ENCODE data around the gene SYCE3.

The SYCE3 gene

DNA sequence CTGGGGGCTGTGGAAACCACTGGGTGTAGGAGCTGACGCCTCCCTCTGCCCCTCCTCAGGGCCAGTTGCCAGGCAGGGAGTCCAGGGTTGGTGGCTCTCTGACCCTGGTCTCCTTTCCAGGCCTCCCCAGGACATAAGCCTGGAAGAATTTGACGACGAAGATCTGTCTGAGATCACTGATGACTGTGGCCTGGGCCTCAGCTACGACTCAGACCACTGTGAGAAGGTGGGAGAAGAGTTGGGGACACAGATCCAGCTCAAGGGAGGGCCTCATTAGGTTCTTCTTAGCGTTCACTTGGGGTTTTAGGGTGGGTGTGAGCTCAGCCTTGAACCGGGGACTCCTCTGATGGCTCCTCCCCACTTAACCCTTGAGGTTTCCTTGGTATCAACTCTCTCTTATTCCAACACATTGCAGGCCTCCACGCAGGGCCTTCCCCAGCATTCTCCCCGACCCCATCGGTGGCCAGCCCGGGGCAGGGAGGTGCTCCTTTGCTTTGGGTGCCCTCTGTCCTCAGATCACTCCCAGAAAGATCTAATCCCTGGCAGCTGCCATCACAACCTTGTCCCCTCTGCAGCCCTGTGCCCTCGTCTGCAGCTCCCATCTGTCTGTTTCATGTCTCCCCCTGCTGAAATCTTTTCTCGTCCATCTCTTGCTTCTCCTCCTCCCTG lies 39.1 kb upstream of the SYCE3 start:
- no peak overlapping the region for H4K8ac ChIP-seq (ENCODE audit: low read length)
- H3K4me1 ChIP-seq (ENCODE audit: control insufficient read depth, insufficient read depth, low read depth, low read length): peaks cover 9% of the 10 kb centered on the region
- no peak for DNase-seq
- no peak overlapping the region for H3K23ac ChIP-seq (ENCODE audit: low read length in 2 of 2)
- no peak overlapping the region for H2BK5ac ChIP-seq (ENCODE audit: low read depth, low read length, poor library complexity, severe bottlenecking)
- no peak overlapping the region for H4K91ac ChIP-seq (ENCODE audit: low read length)
- H3K14ac ChIP-seq (ENCODE audit: low read length in 2 of 2): no peak overlapping the region
- H3K4ac ChIP-seq (ENCODE audit: low read depth in 1 of 2, low read length in 2 of 2): no peak overlapping the region
- H3K4me2 ChIP-seq (ENCODE audit: low read length, poor library complexity, severe bottlenecking): no peak overlapping the region
- H3K9ac ChIP-seq (ENCODE audit: low read length): no peak overlapping the region
- H3K27me3 ChIP-seq (ENCODE audit: control insufficient read depth in 1 of 2, insufficient read depth in 1 of 2, low read length in 2 of 2): peaks cover 58 to 64% of the 10 kb centered on the region in 2 experiments
- no peaks in the 10 kb centered on the region for H3K79me1 ChIP-seq (replicated peaks; ENCODE audit: low read length, poor library complexity, severe bottlenecking)
- no peak overlapping the region for H3K4me3 ChIP-seq (ENCODE audit: insufficient read depth in 1 of 2, low read depth in 1 of 2, low read length in 2 of 2)
- no peak overlapping the region for H2BK120ac ChIP-seq (ENCODE audit: low read depth, low read length)
- no peak overlapping the region for H2AFZ ChIP-seq (ENCODE audit: low read depth, low read length)
- no peak overlapping the region for H3K18ac ChIP-seq (ENCODE audit: low read depth in 1 of 2, low read length in 2 of 2)
- 53% methylated on average over 12 of the region's 12 CpGs for WGBS
- no peak overlapping the region for H2AK5ac ChIP-seq (ENCODE audit: low read length, severe bottlenecking)
- H2BK15ac ChIP-seq (ENCODE audit: low read depth, poor library complexity, severe bottlenecking): no peak overlapping the region
- no peak overlapping the region for H3K27ac ChIP-seq (ENCODE audit: low read length, poor library complexity, severe bottlenecking)
- H2BK12ac ChIP-seq (ENCODE audit: low read length in 2 of 2): no peak overlapping the region
- H3K9me3 ChIP-seq (ENCODE audit: control insufficient read depth, low read length): no peaks in the 10 kb centered on the region
- H3K36me3 ChIP-seq (ENCODE audit: control insufficient read depth in 1 of 2, insufficient read depth in 2 of 2, low read depth in 1 of 2, low read length in 2 of 2): peaks cover 0 to 9% of the 10 kb centered on the region in 2 experiments

DNA sequence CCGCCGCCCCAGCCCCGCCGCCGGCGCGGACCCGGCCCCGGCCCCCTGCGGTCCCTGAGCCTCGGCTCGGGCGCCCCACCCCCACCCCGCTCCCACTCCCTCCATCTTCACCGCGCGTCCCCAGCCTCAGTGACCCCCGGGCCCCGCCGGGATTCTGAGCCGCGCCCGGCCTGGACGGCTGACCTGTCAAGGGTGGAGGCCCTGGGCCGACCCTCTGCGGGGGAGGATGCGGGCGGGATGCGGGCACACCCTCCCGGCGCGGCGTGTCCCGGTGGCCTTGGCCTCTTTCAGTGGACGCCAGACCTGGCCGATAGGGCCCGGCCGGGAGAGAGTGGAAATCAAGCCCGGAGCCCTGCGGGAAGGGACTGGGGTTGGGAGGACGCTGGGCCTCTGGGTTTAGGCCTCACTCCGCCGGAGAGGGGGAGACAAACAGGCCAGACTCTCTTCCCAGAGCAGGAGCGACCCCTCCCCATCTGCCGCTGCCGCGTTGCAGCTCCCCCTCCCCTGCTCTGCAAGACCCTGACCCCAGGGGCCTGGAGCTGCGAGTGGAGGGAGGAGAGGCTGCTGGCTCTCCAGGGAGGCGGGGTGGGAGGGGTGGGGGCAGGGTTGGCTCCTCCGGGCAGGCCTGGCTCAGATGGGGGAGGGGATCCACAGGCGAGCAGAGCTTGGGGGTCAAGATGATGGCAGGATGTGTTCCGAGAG lies 38.4 kb upstream of the SYCE3 start:
- Histone ChIP-seq H2BK15ac (ENCODE audit: low read depth, poor library complexity, severe bottlenecking) (no peak overlapping the region), H3K27me3 (ENCODE audit: control insufficient read depth in 1 of 2, insufficient read depth in 1 of 2, low read length in 2 of 2) (peaks cover 52 to 59% of the 10 kb centered on the region in 2 experiments), H4K8ac (ENCODE audit: low read length) (no peak overlapping the region), H3K23ac (ENCODE audit: low read length in 2 of 2) (peak overlapping the region in 1 of 2 experiments; percentile 59), H3K4me3 (ENCODE audit: insufficient read depth in 1 of 2, low read depth in 1 of 2, low read length in 2 of 2) (peak overlapping the region in 1 of 2 experiments; percentile 49), H2BK120ac (ENCODE audit: low read depth, low read length) (no peak overlapping the region), H3K4ac (ENCODE audit: low read depth in 1 of 2, low read length in 2 of 2) (no peak overlapping the region), H2AFZ (ENCODE audit: low read depth, low read length) (no peak overlapping the region), H3K4me2 (ENCODE audit: low read length, poor library complexity, severe bottlenecking) (peak overlapping the region; percentile 58), H2BK12ac (ENCODE audit: low read length in 2 of 2) (no peak overlapping the region), H3K4me1 (ENCODE audit: control insufficient read depth, insufficient read depth, low read depth, low read length) (peaks cover 9% of the 10 kb centered on the region), H2BK5ac (ENCODE audit: low read depth, low read length, poor library complexity, severe bottlenecking) (no peak overlapping the region), H3K27ac (ENCODE audit: low read length, poor library complexity, severe bottlenecking) (no peak overlapping the region), H3K79me1 (replicated peaks; ENCODE audit: low read length, poor library complexity, severe bottlenecking) (no peaks in the 10 kb centered on the region), H3K9ac (ENCODE audit: low read length) (no peak overlapping the region), H2AK5ac (ENCODE audit: low read length, severe bottlenecking) (no peak overlapping the region), H3K36me3 (ENCODE audit: control insufficient read depth in 1 of 2, insufficient read depth in 2 of 2, low read depth in 1 of 2, low read length in 2 of 2) (peaks cover 0 to 9% of the 10 kb centered on the region in 2 experiments), H4K91ac (ENCODE audit: low read length) (no peak overlapping the region), H3K9me3 (ENCODE audit: control insufficient read depth, low read length) (no peaks in the 10 kb centered on the region), H3K18ac (ENCODE audit: low read depth in 1 of 2, low read length in 2 of 2) (no peak overlapping the region), H3K14ac (ENCODE audit: low read length in 2 of 2) (no peak overlapping the region)
- whole genome bisulfite sequencing: 10% methylated on average over 28 of the region's 52 CpGs
- DNase-seq: no peak

DNA sequence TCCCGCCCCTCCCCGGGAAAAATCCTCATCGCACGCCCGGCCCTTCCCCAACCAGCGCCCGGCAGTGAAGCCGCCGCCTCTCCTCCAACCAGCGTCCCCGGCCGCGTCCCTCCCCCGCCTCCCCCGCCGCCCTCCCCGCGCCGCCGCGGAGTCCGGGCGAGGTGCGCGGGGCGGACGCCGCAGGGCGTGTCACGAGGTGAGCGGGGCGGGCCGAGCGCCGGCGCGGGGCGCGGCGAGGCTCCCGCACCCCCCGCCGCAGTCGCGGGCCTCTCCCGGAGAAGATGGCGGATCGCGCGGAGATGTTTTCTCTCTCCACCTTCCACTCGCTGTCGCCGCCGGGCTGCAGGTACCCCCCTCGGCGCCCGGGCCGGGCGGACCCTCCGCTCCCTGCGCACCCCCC lies 37.8 kb upstream of the SYCE3 start, which contains the start of gene MAPK8IP2:
Gene MAPK8IP2, plus strand, starts transcription at position 256 of the 400 bp plus-strand sequence. Its CDS starts 26 bp downstream, at position 282.
- H2BK5ac ChIP-seq (ENCODE audit: low read depth, low read length, poor library complexity, severe bottlenecking): no peak within 1 kb of the TSS
- peak within 1 kb of the TSS; percentile 85 for H3K4me2 ChIP-seq (ENCODE audit: low read length, poor library complexity, severe bottlenecking)
- H3K4me1 ChIP-seq (ENCODE audit: control insufficient read depth, insufficient read depth, low read depth, low read length): peaks cover 9% of the 10 kb centered on the region
- H3K18ac ChIP-seq (ENCODE audit: low read depth in 1 of 2, low read length in 2 of 2): no peak within 1 kb of the TSS
- peaks cover 0 to 9% of the 10 kb centered on the region in 2 experiments for H3K36me3 ChIP-seq (ENCODE audit: control insufficient read depth in 1 of 2, insufficient read depth in 2 of 2, low read depth in 1 of 2, low read length in 2 of 2)
- H3K27ac ChIP-seq (ENCODE audit: low read length, poor library complexity, severe bottlenecking): no peak within 1 kb of the TSS
- peaks cover 52 to 53% of the 10 kb centered on the region in 2 experiments for H3K27me3 ChIP-seq (ENCODE audit: control insufficient read depth in 1 of 2, insufficient read depth in 1 of 2, low read length in 2 of 2)
- no peak within 1 kb of the TSS for H3K14ac ChIP-seq (ENCODE audit: low read length in 2 of 2)
- H3K9me3 ChIP-seq (ENCODE audit: control insufficient read depth, low read length): no peaks in the 10 kb centered on the region
- no peak within 1 kb of the TSS for H2AK5ac ChIP-seq (ENCODE audit: low read length, severe bottlenecking)
- H3K79me1 ChIP-seq (replicated peaks; ENCODE audit: low read length, poor library complexity, severe bottlenecking): no peaks in the 10 kb centered on the region
- no peak within 1 kb of the TSS for H2BK120ac ChIP-seq (ENCODE audit: low read depth, low read length)
- 0% methylated on average over 12 of the region's 61 CpGs for WGBS
- H3K4me3 ChIP-seq (ENCODE audit: insufficient read depth in 1 of 2, low read depth in 1 of 2, low read length in 2 of 2): peak within 1 kb of the TSS in 1 of 2 experiments; percentile 49
- no peak within 1 kb of the TSS for H2AFZ ChIP-seq (ENCODE audit: low read depth, low read length)
- H3K4ac ChIP-seq (ENCODE audit: low read depth in 1 of 2, low read length in 2 of 2): no peak within 1 kb of the TSS
- H4K91ac ChIP-seq (ENCODE audit: low read length): no peak within 1 kb of the TSS
- no peak within 1 kb of the TSS for H2BK15ac ChIP-seq (ENCODE audit: low read depth, poor library complexity, severe bottlenecking)
- no peak within 1 kb of the TSS for H4K8ac ChIP-seq (ENCODE audit: low read length)
- no peak within 1 kb of the TSS for H2BK12ac ChIP-seq (ENCODE audit: low read length in 2 of 2)
- H3K9ac ChIP-seq (ENCODE audit: low read length): no peak within 1 kb of the TSS
- H3K23ac ChIP-seq (ENCODE audit: low read length in 2 of 2): peak within 1 kb of the TSS in 1 of 2 experiments; percentile 59
- DNase-seq: no peak

DNA sequence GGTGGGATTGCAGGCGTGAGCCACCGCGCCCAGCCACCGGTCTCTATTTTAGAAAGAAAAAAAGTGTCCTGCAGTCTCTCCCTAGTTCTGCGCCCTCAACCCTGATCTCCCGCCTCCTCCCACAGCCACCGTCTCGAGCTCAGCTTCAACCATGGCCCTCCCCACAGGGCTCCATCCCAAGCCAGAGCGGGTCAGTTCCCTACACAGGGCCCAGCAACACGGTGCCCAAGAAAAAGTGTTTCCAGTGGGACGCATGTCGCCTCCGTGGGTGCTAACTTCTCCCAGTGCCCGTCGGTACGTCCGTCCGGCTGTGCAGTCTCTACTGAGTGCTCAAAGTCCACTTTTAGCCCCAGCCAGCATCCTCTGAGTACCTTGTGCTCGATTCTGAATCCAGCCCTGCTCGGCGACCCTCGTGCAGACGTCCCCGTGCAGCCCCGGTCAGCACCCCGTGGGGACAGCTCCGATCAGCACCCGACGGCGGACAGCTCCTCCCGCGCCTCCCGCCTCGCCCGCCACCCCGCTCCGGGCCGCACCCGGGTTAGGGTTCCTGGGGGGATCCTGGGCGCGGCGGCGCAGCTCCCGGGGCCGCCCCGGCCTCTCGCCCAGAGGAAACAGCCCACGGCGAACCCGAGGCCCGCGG lies 37.2 kb upstream of the SYCE3 start:
- Histone ChIP-seq H3K27me3 (ENCODE audit: control insufficient read depth in 1 of 2, insufficient read depth in 1 of 2, low read length in 2 of 2) (peaks cover 47 to 48% of the 10 kb centered on the region in 2 experiments), H3K4me3 (ENCODE audit: insufficient read depth in 1 of 2, low read depth in 1 of 2, low read length in 2 of 2) (no peak overlapping the region), H3K27ac (ENCODE audit: low read length, poor library complexity, severe bottlenecking) (no peak overlapping the region), H4K8ac (ENCODE audit: low read length) (no peak overlapping the region), H3K9ac (ENCODE audit: low read length) (no peak overlapping the region), H3K36me3 (ENCODE audit: control insufficient read depth in 1 of 2, insufficient read depth in 2 of 2, low read depth in 1 of 2, low read length in 2 of 2) (peaks cover 0 to 9% of the 10 kb centered on the region in 2 experiments), H3K23ac (ENCODE audit: low read length in 2 of 2) (no peak overlapping the region), H3K9me3 (ENCODE audit: control insufficient read depth, low read length) (no peaks in the 10 kb centered on the region), H2BK15ac (ENCODE audit: low read depth, poor library complexity, severe bottlenecking) (no peak overlapping the region), H3K4ac (ENCODE audit: low read depth in 1 of 2, low read length in 2 of 2) (no peak overlapping the region), H2BK120ac (ENCODE audit: low read depth, low read length) (no peak overlapping the region), H4K91ac (ENCODE audit: low read length) (no peak overlapping the region), H3K4me2 (ENCODE audit: low read length, poor library complexity, severe bottlenecking) (peak overlapping the region; percentile 85), H3K18ac (ENCODE audit: low read depth in 1 of 2, low read length in 2 of 2) (no peak overlapping the region), H3K79me1 (replicated peaks; ENCODE audit: low read length, poor library complexity, severe bottlenecking) (no peaks in the 10 kb centered on the region), H2AK5ac (ENCODE audit: low read length, severe bottlenecking) (no peak overlapping the region), H2AFZ (ENCODE audit: low read depth, low read length) (no peak overlapping the region), H2BK12ac (ENCODE audit: low read length in 2 of 2) (no peak overlapping the region), H3K14ac (ENCODE audit: low read length in 2 of 2) (no peak overlapping the region), H3K4me1 (ENCODE audit: control insufficient read depth, insufficient read depth, low read depth, low read length) (peaks cover 9% of the 10 kb centered on the region), H2BK5ac (ENCODE audit: low read depth, low read length, poor library complexity, severe bottlenecking) (no peak overlapping the region)
- DNase-seq: peak; percentile 43
- 31% methylated on average over 38 of the region's 52 CpGs for WGBS
